Osteocyte (in vitro differentiated cells): ENCODE results near the gene CREB5. TPM values are rescaled to one million over a fixed set of nuclear protein-coding genes. Genes with fewer than 3 reads are reported as not detected.

Experiments
- DNase-seq: peaks from one replicate; pipeline ENCODE4 v3.0.0; 2021; ENCODE audit warnings: mixed read lengths; ENCODE audit not compliant: unreplicated experiment; ENCODE audit errors: extremely low spot score
- H3K27ac Mint-ChIP-seq: one replicate; pipeline ENCODE4 v1.8.0; 2021; ENCODE audit warnings: mild to moderate bottlenecking, mixed read lengths; ENCODE audit not compliant: unreplicated experiment
- H3K27me3 Mint-ChIP-seq: one replicate; pipeline ENCODE4 v1.8.0; 2021; ENCODE audit warnings: mixed read lengths; ENCODE audit not compliant: unreplicated experiment
- H3K36me3 Mint-ChIP-seq: one replicate; pipeline ENCODE4 v1.8.0; 2021; ENCODE audit warnings: mixed read lengths; ENCODE audit not compliant: unreplicated experiment
- H3K4me1 Mint-ChIP-seq: one replicate; pipeline ENCODE4 v1.8.0; 2021; ENCODE audit warnings: mixed read lengths; ENCODE audit not compliant: unreplicated experiment
- H3K4me3 Mint-ChIP-seq: one replicate; pipeline ENCODE4 v1.8.0; 2021; ENCODE audit warnings: mild to moderate bottlenecking, moderate library complexity, mixed read lengths; ENCODE audit not compliant: unreplicated experiment
- H3K9me3 Mint-ChIP-seq: one replicate; pipeline ENCODE4 v1.8.0; 2021; ENCODE audit warnings: mixed read lengths; ENCODE audit not compliant: unreplicated experiment
- total RNA-seq: library from RNA; stranded (reverse); gene quantifications from 2 replicates; pipeline ENCODE4 v1.2.1, GENCODE V29; 2021
- TF ChIP-seq, protein P1 (sequence below): fragments of 200-600 bp; sonication (generic); IDR thresholded peaks from 2 replicates; pipeline ENCODE4 v1.5.0; 2021; ENCODE audit warnings: antibody characterized with exemption, mild to moderate bottlenecking, moderate library complexity

CREB5 gene
- total RNA-seq, 1 donor from 2014 or later, result 7.5 TPM

GRCh38 chr7:28643584-28644340 lies 231.4 kb downstream of the CREB5 start:
- H3K4me3 Mint-ChIP-seq, result no peak overlapping the region

GRCh38 chr7:28645866-28646265 lies 233.5 kb downstream of the CREB5 start:
- H3K27me3 Mint-ChIP-seq, result peaks cover 4% of the 10 kb centered on the region
- H3K4me3 Mint-ChIP-seq, result no peak overlapping the region
- no peaks in the 10 kb centered on the region for H3K9me3 Mint-ChIP-seq
- no peaks in the 10 kb centered on the region for H3K36me3 Mint-ChIP-seq
- no peak overlapping the region for H3K27ac Mint-ChIP-seq
- DNase-seq, result no peak
- TF ChIP-seq, protein P1, sequence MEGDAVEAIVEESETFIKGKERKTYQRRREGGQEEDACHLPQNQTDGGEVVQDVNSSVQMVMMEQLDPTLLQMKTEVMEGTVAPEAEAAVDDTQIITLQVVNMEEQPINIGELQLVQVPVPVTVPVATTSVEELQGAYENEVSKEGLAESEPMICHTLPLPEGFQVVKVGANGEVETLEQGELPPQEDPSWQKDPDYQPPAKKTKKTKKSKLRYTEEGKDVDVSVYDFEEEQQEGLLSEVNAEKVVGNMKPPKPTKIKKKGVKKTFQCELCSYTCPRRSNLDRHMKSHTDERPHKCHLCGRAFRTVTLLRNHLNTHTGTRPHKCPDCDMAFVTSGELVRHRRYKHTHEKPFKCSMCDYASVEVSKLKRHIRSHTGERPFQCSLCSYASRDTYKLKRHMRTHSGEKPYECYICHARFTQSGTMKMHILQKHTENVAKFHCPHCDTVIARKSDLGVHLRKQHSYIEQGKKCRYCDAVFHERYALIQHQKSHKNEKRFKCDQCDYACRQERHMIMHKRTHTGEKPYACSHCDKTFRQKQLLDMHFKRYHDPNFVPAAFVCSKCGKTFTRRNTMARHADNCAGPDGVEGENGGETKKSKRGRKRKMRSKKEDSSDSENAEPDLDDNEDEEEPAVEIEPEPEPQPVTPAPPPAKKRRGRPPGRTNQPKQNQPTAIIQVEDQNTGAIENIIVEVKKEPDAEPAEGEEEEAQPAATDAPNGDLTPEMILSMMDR, result no peak
- peaks cover 13% of the 10 kb centered on the region for H3K4me1 Mint-ChIP-seq

More at GRCh38 chr7:28643584-28644340, 231.4 kb downstream of the CREB5 start:
- no peak for DNase-seq
- Mint-ChIP-seq H3K36me3 (no peaks in the 10 kb centered on the region), H3K27me3 (peaks cover 2% of the 10 kb centered on the region), H3K9me3 (no peaks in the 10 kb centered on the region), H3K27ac (no peak overlapping the region), H3K4me1 (peaks cover 13% of the 10 kb centered on the region)
- TF ChIP-seq, protein P1, result no peak

DNA sequence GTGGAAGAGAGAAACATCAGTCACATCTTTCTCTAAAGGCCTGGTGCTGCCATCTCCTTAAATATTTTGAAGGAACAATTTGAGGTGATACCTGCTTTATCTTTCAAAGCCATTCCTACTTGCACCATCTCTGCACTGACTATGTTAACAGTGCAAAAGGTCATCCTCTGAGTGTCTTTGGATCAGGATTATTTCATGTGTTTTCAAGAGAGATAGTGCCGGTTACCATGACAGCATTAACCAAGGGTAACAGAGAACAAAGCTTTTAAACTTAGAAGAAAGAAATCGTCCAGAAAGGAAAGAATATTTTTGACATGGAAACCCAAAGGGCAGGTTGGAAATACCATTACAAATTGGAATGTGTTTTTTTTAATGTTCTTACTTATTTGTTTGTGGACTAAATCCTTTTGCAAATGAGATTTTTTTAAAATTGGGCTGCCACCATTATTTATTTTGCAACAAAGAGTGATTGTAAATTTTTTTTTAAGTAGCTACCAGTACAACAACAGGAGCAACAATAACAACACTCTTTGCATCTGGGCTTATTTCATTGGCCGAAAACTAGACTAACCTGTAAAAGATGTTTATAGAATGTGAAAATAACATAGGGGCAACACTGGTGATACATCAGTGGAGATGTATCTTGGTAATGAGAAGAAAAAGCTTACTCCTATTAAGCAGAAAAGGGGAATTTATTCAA lies 234.2 kb downstream of the CREB5 start:
- Mint-ChIP-seq H3K36me3 (no peaks in the 10 kb centered on the region), H3K27ac (no peak overlapping the region), H3K4me1 (peaks cover 13% of the 10 kb centered on the region), H3K27me3 (peaks cover 4% of the 10 kb centered on the region), H3K9me3 (no peaks in the 10 kb centered on the region), H3K4me3 (no peak overlapping the region)
- TF ChIP-seq, protein P1, result no peak
- DNase-seq, result no peak

- no peak for DNase-seq
- no peaks in the 10 kb centered on the region for H3K36me3 Mint-ChIP-seq
- peaks cover 4% of the 10 kb centered on the region for H3K27me3 Mint-ChIP-seq
- TF ChIP-seq, protein P1, result no peak
- H3K27ac Mint-ChIP-seq, result no peak overlapping the region
- H3K9me3 Mint-ChIP-seq, result no peaks in the 10 kb centered on the region
- peaks cover 13% of the 10 kb centered on the region for H3K4me1 Mint-ChIP-seq
- no peak overlapping the region for H3K4me3 Mint-ChIP-seq
These were observed 234.7 kb downstream of the CREB5 start for GRCh38 chr7:28647076-28647421.

- Mint-ChIP-seq H3K36me3 (no peaks in the 10 kb centered on the region), H3K4me1 (no peaks in the 10 kb centered on the region), H3K4me3 (no peak overlapping the region), H3K9me3 (no peaks in the 10 kb centered on the region), H3K27ac (no peak overlapping the region), H3K27me3 (peaks cover 6% of the 10 kb centered on the region)
- TF ChIP-seq, protein P1, result no peak
- no peak for DNase-seq
These were observed 236.9 kb downstream of the CREB5 start for GRCh38 chr7:28649189-28649588.
